Activated B cell treated with CpG ODN at 0.5 μM for 24 hours (primary cell): Measurements from ENCODE around the gene SEC31B. TPM values are rescaled to one million over a fixed set of nuclear protein-coding genes. Genes with fewer than 3 reads are reported as not detected.

Experiments used
- ATAC-seq: fragments of 200-7000 bp; cut with Tn5 transposase; one replicate; pipeline ENCODE4 v1.10.0; 2021; ENCODE audit warnings: low read depth, mild to moderate bottlenecking, moderate library complexity
- CTCF ChIA-PET: fragments of 350-600 bp; sonication (Branson Sonifier 250); formaldehyde crosslinking; loops from one replicate; lab custom pipeline; 2021; ENCODE audit warnings: antibody characterized with exemption; lab: Charles Lee
- POLR2A ChIA-PET: fragments of 350-600 bp; sonication (Branson Sonifier 250); formaldehyde crosslinking; loops from one replicate; lab custom pipeline; 2021; ENCODE audit warnings: antibody characterized with exemption; lab: Charles Lee
- DNase-seq: peaks from one replicate; pipeline ENCODE4 v3.0.0; 2022
- H3K27ac Mint-ChIP-seq: one replicate; pipeline ENCODE4 v1.8.0; 2020; ENCODE audit warnings: mixed read lengths
- H3K27me3 Mint-ChIP-seq: one replicate; pipeline ENCODE4 v1.8.0; 2021; ENCODE audit warnings: mixed read lengths
- H3K36me3 Mint-ChIP-seq: one replicate; pipeline ENCODE4 v1.8.0; 2021; ENCODE audit warnings: low read depth, mixed read lengths
- H3K4me1 Mint-ChIP-seq: one replicate; pipeline ENCODE4 v1.8.0; 2021; ENCODE audit warnings: mixed read lengths
- H3K4me3 Mint-ChIP-seq: one replicate; pipeline ENCODE4 v1.8.0; 2020; ENCODE audit warnings: mild to moderate bottlenecking, mixed read lengths
- H3K9me3 Mint-ChIP-seq: one replicate; pipeline ENCODE4 v1.8.0; 2020; ENCODE audit warnings: mixed read lengths
- CTCF ChIP-seq: fragments of 200-600 bp; IDR thresholded peaks from one replicate; pipeline ENCODE4 v1.8.0; 2022; ENCODE audit warnings: antibody characterized with exemption, mild to moderate bottlenecking
- intact Hi-C: fragments of 100-400 bp; cut with micrococcal nuclease; formaldehyde crosslinking; loops from one replicate; pipeline ENCODE4 v1.15.1; 2024
- total RNA-seq: library from RNA; stranded (reverse); gene quantifications from 2 replicates; pipeline ENCODE4 v1.2.3, GENCODE V29; 2022

SEC31B gene
- total RNA-seq, 1 donor from 2014 or later: 21.6 TPM

GRCh38 chr10:100502926-100503494 lies 16.7 kb downstream of the SEC31B start:
- no peak for ATAC-seq
- H3K4me1 Mint-ChIP-seq: no peaks in the 10 kb centered on the region
- intact Hi-C loops: no loop called here
- H3K36me3 Mint-ChIP-seq: peaks cover 68% of the 10 kb centered on the region
- TF ChIP-seq CTCF: no peak
- no peaks in the 10 kb centered on the region for H3K27me3 Mint-ChIP-seq
- CTCF ChIA-PET: no interaction called here
- H3K4me3 Mint-ChIP-seq: no peak overlapping the region
- no peak overlapping the region for H3K27ac Mint-ChIP-seq
- POLR2A ChIA-PET: interaction anchor here (0.5 kb wide), 1 partner anchor 30 kb away, joined by 8 read pairs; no protein-coding TSS in a partner anchor
- H3K9me3 Mint-ChIP-seq: no peaks in the 10 kb centered on the region
- DNase-seq: no peak

- no peak overlapping the region for H3K27ac Mint-ChIP-seq
- DNase-seq (no peak), ATAC-seq (no peak)
- H3K27me3 Mint-ChIP-seq: no peaks in the 10 kb centered on the region
- no peaks in the 10 kb centered on the region for H3K9me3 Mint-ChIP-seq
- no peak for TF ChIP-seq CTCF
- ChIA-PET CTCF (no interaction called here), POLR2A (no interaction called here)
- H3K36me3 Mint-ChIP-seq: peaks cover 67% of the 10 kb centered on the region
- H3K4me1 Mint-ChIP-seq: no peaks in the 10 kb centered on the region
- H3K4me3 Mint-ChIP-seq: no peak overlapping the region
- intact Hi-C loops: no loop called here
Measured at GRCh38 chr10:100501423-100501822, 18.2 kb downstream of the SEC31B start.

- ChIA-PET CTCF (no interaction called here), POLR2A (no interaction called here)
- no peaks in the 10 kb centered on the region for H3K9me3 Mint-ChIP-seq
- H3K4me3 Mint-ChIP-seq: no peak overlapping the region
- intact Hi-C loops: no loop called here
- ATAC-seq (no peak), DNase-seq (no peak)
- no peak for TF ChIP-seq CTCF
- no peaks in the 10 kb centered on the region for H3K4me1 Mint-ChIP-seq
- H3K27ac Mint-ChIP-seq: no peak overlapping the region
- H3K36me3 Mint-ChIP-seq: peaks cover 66% of the 10 kb centered on the region
- no peaks in the 10 kb centered on the region for H3K27me3 Mint-ChIP-seq
Measured at GRCh38 chr10:100498059-100498458, 21.6 kb downstream of the SEC31B start.

- H3K36me3 Mint-ChIP-seq: peaks cover 65% of the 10 kb centered on the region
- no peak overlapping the region for H3K4me3 Mint-ChIP-seq
- TF ChIP-seq CTCF: no peak
- H3K27me3 Mint-ChIP-seq: no peaks in the 10 kb centered on the region
- no peaks in the 10 kb centered on the region for H3K9me3 Mint-ChIP-seq
- no peak for ATAC-seq
- DNase-seq: no peak
- ChIA-PET CTCF (interaction anchor here (1.6 kb wide), 1 partner anchor 22 kb away, joined by 5 read pairs; no protein-coding TSS in a partner anchor), POLR2A (no interaction called here)
- H3K4me1 Mint-ChIP-seq: no peaks in the 10 kb centered on the region
- no peak overlapping the region for H3K27ac Mint-ChIP-seq
- intact Hi-C loops: no loop called here
Measured at GRCh38 chr10:100496567-100496966, 23.1 kb downstream of the SEC31B start.

GRCh38 chr10:100490531-100490930 lies 29.1 kb downstream of the SEC31B start:
- intact Hi-C loops: no loop called here
- no peak for ATAC-seq
- CTCF ChIA-PET: no interaction called here
- Mint-ChIP-seq H3K36me3 (peaks cover 40% of the 10 kb centered on the region), H3K4me1 (no peaks in the 10 kb centered on the region), H3K27me3 (no peaks in the 10 kb centered on the region), H3K9me3 (no peaks in the 10 kb centered on the region), H3K4me3 (no peak overlapping the region), H3K27ac (no peak overlapping the region)
- POLR2A ChIA-PET: no interaction called here
- DNase-seq: no peak
- no peak for TF ChIP-seq CTCF
